CD1c-positive myeloid dendritic cell (primary cell): ENCODE results near the gene SCRN2.
A peak's percentile ranks its signal among the peaks of the same experiment; 100 is the strongest.

Experiments used
- DNase-seq: peaks from one replicate; pipeline ENCODE4 v3.0.0-alpha.2; 2016; ENCODE audit errors: extremely low spot score

Gene SCRN2

GRCh38 chr17:47846716-47847340, 5.8 kb upstream of the SCRN2 start:
- DNase-seq = no peak

DNA sequence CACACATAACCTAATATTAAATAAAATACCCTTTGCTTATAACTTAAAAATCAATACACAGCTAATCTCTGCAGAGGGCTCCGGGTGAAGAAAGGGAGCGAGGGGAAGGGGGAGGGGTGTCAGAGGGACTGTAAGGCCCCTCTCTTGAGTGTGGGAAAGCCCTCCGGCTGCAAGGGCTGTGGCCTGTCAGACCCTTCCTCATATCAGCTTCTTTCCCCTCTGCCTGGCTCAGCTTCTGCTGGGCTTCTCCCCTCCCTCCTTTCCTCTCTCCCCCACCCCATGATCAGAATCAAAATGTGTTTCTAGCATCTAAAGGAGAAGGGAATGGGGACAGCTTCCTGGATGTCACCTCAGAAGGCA, 4.6 kb upstream of the SCRN2 start:
- DNase-seq = no peak

DNA sequence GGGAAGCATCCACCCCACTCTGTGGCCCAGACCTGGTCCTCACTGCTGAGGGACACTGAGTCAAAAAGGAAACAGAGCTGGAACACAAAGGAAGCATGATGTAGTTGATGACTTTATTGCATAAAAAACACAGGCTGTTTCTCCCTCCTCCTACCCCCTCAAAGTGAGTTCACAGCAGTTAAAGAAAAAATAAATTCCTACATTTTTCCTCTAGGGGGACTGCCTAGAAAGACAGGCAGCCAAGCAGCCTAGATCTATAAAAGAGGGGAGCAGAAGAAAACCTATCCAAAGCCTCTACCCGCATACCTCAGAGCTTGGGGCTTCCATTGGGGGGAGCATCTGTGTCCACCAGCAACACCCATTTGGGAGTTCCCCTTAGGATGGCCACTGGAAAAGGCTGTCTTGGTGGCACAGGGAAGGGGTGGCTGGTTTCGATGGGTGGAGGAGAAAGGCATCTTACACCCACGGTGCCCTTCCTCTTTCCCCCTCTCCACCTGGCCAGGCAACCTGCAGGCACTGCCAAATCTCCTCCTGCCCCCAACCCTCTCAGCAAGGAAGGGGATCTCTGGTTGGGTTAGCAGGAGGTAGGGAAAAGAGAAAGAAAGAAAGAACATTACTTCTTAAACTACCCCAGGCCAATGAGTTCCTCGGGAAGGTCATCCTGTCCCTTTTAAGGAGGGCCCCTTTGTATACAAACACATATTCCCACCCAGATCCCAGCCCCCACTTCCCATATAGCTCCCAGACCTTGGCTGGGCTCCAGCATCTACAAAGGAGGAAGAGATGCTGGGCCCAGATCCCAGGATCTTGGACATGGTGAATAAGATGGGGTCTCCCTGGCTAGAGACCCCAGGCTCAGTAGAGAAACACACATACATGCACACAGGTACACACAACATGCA, 4.0 kb upstream of the SCRN2 start:
- peak; percentile 23 for DNase-seq

DNA sequence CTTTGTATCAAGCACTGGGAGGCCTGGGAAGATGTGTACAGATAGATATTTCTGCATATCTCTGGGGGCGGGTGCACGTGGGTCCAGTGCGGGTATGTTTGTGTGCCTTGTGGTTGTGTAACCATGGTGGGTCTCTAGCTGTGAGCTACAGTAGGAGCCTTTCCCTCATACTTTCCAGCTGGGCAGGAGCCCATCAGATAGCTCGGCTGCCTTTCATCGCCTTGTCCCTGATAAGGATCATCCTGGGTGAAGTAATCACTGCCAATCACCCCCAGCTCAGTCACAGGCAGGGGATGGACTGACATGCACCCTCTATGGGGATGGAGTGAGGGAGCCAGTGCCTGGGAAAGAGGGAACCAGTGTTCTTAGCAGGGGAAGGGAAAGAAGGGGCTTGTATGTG, 3.2 kb upstream of the SCRN2 start:
- no peak for DNase-seq

GRCh38 chr17:47843391-47843730, 2.3 kb upstream of the SCRN2 start:
- DNase-seq = no peak

DNA sequence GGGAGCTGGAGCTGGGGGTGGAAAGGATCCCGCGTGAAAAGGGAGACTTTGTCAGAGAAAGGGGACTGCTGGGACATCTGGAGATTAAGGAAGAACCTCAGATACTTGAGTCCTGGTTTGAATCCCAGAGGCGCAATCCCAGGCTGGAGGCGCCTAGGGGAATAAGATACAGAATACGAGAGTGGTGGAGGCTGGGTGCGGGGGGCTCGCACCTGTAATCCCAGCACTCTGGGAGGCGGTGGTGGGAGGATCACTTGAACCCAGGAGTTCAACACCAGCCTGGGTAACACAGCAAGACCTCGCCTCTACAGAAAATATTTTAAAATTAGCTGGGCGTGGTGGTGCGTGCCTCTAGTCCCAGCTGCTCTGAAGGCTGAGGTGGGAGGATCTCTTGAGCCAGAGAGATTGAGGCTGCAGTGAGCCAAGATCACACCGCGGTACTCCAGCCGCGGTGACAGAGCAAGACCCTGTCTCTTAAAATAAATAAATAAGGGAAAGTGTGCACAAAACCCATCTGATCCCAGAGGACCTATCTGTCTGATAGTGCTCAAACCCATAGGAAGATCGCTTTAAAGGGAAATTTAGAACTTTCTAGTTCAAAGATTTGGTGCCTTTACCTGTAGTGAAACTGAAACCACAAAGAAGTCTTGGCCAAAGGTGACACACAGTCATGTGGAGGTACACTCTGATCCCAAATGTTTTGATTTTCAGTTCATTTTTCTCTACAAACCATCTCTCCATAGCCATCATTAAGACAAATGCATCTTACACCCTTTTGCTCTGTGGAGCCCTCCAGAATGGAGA, 617 bp upstream of the SCRN2 start:
- no peak for DNase-seq

- no peak for DNase-seq
These were observed 902 bp downstream of the SCRN2 start for GRCh38 chr17:47840001-47840741.

DNA sequence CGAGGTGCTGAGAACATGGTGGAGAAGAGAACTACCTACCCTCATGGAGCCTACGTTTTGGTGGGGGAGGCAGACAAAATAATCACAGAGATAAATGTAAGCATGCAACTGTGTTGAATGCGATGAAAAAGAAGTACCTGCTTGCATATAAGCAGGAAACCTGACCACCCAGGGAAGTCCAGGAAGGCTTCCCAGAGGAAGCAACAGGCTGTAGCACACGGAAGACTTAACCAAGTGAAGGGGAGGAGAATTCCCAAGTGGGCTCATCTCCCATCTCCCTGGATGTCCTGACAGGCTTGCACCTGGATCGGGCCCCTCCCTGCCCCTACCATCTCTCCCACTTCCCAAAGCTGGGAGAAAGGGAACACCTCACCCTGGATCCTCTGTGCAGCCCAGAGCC, 2.0 kb downstream of the SCRN2 start:
- no peak for DNase-seq

GRCh38 chr17:47838636-47839035, 2.4 kb downstream of the SCRN2 start:
- DNase-seq = no peak

- no peak for DNase-seq
These were observed 3.6 kb downstream of the SCRN2 start for GRCh38 chr17:47837401-47838039.

- no peak for DNase-seq
These were observed 4.5 kb downstream of the SCRN2 start for GRCh38 chr17:47836601-47837000.

- DNase-seq = peak; percentile 26
These were observed 6.3 kb downstream of the SCRN2 start for GRCh38 chr17:47834756-47835155.

GRCh38 chr17:47831934-47832327, 9.1 kb downstream of the SCRN2 start:
- peak; percentile 90 for DNase-seq

DNA sequence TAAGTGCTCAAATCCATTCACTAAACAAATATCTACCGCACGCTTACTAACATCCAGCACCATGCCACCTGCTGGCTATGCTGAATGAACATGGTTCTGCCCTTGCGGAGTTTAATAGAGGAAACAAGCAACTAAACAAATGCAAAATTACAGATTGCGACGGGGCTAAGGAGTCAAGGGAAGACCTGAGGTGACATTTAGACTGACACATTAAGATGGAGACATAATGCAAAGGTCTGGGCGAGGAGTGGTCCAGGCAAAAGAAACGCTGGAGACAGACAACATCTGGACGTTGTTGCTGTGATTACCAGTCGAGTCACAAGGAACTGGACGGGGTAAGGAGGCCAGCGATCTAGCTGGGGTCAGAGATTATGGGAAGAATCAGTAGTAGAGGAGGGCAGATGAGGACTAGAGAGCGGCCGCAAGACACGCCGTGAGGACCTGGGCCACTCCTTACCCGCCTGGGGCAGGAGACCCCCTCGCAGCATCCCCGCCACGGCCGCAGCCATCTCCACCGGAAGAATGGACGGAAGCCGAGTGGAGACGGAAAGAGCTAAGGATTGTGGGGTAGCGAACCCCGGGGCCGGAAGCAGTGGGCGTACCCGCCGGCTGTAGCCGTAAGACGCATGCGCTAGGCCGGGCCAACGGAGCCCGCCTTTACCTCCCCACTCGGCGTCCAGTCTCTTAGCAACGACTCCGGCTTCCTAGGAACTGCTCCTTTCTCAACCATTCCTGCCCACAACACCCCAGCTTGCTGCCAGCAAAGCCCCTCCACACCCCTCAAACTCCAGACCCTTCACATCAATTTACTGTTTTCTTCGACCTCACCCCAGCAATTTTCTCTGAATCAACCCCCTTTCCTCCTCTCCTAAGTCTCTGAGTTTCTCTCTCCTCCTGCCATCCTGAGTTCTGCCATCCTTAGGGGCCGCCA, 9.8 kb downstream of the SCRN2 start, which contains the start of the genes LRRC46 and MRPL10:
Gene LRRC46 (plus strand): TSS at position 668 of the 931 bp plus-strand sequence. CDS start 320 bp downstream, outside the sequence.
Gene MRPL10 (minus strand): TSS at position 539 of the 931 bp plus-strand sequence. CDS start 30 bp downstream, at position 509.
- peak; percentile 97 for DNase-seq

DNA sequence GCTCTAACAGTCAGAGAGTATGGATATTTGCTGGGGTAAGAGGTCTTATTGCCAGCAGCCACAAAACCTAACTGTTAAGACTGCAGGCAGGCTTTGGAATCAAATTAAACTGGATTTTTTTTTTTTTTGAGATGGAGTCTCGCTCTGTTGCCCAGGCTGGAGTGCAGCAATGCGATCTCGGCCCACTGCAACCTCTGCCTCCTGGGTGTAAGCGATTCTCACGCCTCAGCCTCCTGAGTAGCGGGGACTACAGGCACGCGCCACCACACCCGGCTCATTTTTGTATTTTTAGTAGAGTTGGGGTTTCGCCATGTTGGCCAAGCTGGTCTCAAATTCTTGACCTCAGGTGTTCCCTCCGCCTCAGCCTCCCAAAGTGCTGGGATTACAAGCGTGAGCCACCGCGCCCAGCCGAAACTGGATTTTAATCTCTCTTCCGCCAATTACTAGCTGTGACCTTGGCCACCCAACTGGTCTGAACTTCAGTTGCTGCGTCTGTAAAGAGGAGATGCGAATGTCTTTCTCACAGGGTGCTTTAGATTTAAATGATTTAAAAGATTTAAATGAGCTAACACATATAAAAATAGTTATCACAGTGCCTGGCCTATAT, 10.6 kb downstream of the SCRN2 start:
- DNase-seq = no peak

DNA sequence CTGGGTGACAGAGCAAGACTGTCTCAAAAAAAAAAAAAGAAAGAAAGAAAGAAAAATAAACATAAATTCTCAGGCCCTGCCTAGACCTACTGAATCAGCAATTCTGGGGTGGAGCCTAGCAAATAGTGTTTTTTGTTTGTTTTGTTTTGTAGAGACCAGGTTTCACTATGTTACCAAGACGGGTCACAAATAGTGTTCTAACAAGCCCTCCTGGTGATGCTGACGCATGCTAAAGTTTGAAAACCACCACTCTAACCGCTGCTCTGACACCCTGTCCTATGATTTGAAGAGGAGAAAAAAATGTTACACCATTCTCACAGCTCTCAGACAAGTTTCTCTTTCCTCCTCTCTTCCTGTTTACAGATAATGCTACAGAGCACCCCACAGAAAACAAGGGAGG, 11.2 kb downstream of the SCRN2 start:
- DNase-seq = peak; percentile 52

GRCh38 chr17:47823519-47823918, 17.6 kb downstream of the SCRN2 start:
- no peak for DNase-seq

DNA sequence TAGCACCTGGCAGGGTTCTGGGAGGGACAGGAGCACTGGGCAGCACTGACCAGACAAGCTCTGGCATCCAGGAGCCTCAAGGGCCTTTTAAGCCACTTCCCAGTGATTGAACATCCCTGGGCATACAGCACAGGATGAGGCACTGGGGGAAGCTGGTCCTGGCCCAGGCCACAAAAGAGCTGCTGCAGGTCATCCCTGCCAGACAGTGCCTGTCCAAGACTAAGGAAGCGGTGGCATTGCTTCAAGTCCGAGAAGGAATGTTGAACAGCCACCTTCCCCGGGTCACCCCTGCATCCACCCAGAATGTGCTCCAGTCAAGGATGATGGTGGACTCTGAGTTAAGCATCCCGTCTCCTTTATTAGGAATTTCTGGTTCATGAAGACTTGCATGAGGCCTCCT, 18.3 kb downstream of the SCRN2 start:
- DNase-seq = no peak
